ENCODE measurements around the gene TARM1.
A peak's percentile ranks its signal among the peaks of the same experiment; 100 is the strongest.
"Not testable (repeated sequence)": the region's sequence is repeated elsewhere in the genome, so short reads cannot be mapped to it uniquely, and the experiment has no call there.

The TARM1 gene

GRCh38 chr19:54099190-54099902 is 18.2 kb upstream of the TARM1 start:
- no peak for DNase-seq

GRCh38 chr19:54096617-54097106 is 15.5 kb upstream of the TARM1 start:
- DNase-seq, result peak in 1 of 2 donors; percentile 8

- DNase-seq, result peak; percentile 42 to 53
Observed at GRCh38 chr19:54095859-54096616, 14.9 kb upstream of the TARM1 start.

DNA sequence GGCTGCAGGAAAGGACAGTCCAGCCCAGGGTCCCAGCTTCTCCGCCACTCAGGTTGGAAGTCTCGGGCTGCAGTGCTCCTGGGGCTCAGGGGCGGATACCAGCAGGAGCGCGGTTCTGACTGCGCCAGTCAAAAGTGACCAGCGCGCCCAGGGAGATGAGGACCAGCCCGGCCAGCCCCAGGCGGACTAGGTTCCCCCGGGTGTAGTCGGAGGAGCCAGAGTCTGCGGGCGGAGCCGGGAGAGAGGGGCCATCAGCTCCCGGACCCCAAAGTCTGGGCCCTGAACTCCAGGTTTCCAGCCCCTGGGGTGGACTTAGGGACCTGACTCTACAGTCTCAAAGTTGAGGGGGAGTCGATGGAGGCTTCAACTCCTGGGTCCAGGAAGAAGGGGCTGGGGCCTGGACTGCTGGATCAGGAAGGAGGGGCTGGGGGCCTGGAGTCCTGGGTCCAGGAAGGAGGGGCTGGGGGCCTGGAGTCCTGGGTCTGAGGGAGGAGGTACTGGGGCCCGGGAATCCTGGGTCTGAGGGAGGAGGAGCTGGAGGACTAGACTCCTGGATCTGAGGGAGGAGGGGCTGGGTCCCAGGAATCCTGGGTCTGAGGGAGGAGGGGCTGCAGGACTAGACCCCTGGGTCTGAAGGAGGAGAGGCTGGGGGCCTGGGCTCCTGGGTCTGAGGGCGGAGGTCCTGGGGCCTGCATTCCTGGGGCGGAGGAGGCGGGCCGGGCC is 14.1 kb upstream of the TARM1 start:
- no peak for DNase-seq

- no peak for DNase-seq
Observed at GRCh38 chr19:54094426-54095000, 13.3 kb upstream of the TARM1 start.

GRCh38 chr19:54084410-54084809 is 3.2 kb upstream of the TARM1 start:
- DNase-seq, result no peak

DNA sequence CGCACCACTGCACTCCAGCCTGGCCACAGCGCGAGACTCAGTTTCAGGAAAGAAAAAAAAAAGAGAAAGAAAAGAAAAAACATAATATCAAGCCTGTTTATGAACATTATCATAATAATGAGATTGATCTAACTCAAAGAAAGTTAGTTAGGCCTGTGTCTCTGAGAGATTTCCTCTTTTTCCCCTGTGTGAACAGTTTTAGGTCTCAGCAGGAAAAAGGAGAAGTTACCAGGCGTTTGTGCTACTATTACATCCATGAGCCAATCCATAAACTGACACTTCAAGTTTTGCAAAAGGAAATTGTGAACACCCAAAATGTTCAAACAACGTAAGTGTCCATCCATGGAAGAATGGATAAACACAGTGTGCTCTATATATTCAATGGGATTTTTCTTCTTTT is 3.8 kb downstream of the TARM1 start:
- no peak for DNase-seq

- DNase-seq, result no peak
Observed at GRCh38 chr19:54074851-54075250, 6.3 kb downstream of the TARM1 start.

- no peak for DNase-seq
Observed at GRCh38 chr19:54073829-54074228, 7.3 kb downstream of the TARM1 start.

DNA sequence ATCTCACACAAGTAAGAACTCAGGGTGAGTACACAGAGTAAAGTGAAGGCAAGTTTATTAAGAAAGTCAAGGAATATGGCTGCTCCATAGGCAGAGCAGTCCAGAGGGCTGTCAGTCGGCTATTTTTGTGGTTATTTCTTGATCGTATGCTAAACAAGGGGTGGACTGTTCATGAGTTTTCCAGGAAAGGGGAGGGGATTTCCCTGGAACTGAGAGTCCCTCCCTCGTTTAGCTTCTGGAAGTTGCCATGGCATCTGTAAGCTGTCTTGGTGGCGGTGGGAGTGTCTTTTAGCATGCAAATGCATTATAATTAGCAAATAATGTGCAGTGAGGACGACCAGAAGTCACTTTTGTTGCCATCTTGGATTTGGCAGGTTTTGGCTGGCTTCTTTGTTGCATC is 11.7 kb downstream of the TARM1 start:
- no peak for DNase-seq

- no peak for DNase-seq
Observed at GRCh38 chr19:54063350-54064116, 17.6 kb downstream of the TARM1 start, which contains the start of gene VSTM1. Gene VSTM1, minus strand, starts transcription at chr19:54063897. Its CDS starts 120 bp downstream, at chr19:54063777.

- peak in 1 of 2 donors; percentile 46 for DNase-seq
Observed at GRCh38 chr19:54062643-54063042, 18.5 kb downstream of the TARM1 start.

DNA sequence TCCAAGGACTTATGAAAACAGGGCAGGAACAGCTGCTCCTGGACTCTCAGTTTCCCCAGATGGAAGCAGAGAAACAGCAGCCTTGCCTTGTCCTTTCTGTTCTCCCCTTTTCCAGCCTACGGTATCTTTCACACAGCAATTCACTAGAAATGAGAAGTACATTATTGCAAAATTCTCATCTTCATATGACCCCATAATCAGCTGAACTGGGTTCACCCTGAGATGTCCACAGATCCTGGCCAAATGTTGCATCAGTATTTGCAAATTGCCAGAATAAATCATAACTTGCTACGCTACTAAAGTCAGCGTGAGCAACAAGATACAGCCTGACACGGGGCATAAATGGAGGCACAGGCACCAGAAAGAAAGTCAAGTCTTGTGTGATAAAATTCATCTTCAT is 33.5 kb downstream of the TARM1 start:
- peak in 1 of 2 donors; percentile 26 for DNase-seq

DNA sequence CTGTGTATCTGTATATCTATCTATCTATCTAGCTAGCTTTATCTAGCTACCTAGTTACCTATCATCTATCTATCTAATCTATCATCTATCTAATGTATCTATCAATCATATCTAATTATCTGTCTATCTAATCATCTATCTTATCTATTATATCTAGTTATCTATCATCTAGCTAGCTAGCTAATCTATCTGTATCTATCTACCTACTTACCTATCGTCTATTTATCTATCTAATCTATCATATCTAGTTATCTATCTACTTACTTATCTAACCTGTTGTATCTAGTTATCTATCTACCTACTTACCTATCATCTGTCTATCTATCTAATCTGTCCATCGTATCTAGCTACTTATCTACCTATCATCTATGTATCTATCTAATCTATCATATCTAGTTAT is 35.4 kb downstream of the TARM1 start:
- no peak for DNase-seq

GRCh38 chr19:54042989-54043388 is 38.2 kb downstream of the TARM1 start:
- DNase-seq, result no peak

GRCh38 chr19:54041969-54042606 is 39.1 kb downstream of the TARM1 start:
- DNase-seq, result no peak

DNA sequence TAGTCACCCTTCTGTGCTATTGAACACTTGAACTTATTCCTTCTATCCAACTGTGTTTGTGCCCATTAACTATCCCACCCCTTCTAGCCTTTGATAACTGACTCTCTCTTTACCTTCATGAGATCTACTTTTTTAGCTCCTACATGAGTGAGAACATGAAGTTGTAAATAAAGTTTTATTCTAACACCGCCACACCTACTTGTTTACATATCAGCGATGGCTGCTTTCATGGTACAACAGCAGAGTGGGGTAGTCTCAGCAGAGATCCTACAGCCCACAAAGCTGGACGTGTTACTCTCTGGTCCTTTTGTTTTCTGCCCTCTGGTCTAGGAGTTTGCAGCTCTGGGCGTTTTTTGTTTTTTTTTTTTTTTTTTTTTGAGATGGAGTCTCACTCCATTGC is 41.2 kb downstream of the TARM1 start:
- no peak for DNase-seq

GRCh38 chr19:54036542-54036941 is 44.6 kb downstream of the TARM1 start:
- DNase-seq, result not testable (repeated sequence)

DNA sequence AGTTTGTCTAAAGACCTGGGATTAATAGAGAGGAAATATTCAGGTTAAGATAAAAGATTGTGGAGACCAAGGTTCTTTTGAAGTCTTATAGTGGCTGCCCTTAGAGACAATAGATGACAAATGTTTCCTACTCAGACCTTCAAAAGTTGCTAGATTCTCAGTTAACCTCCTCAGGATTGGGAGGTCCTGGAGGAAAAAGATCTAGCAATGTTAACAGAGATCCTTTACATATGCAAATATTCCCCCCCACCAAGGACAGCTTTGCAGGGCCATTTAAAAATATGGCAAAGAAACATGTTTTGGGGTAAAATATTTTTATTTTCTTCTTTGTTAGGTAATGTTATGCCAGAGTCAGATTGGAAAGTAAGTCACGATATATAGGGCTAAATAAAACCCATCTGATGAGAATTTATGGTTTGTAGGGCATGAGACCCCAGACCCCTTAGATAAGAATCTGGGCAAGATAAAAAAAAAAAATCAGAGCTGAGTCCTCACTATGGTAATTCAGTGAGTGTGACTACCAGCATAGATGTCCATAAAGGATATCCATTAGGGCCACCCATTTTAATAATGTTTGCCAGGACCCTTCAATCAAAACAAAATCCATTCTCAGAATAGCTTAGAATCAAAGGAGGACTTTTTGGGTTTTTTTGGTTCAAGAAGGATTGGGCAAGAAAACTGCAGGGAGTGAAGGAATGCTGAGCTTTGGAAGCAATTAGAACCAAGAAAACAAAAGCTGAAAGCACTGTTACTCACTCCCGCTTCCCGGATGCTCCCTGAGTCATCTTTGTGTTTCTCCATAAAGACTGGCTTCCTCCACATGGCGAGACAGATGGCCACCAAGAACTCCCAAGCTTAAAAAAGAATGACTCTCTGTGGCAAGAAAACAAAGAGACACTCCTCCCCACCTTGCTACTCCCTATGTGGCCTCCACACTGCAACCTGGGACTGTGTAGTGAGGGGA is 45.7 kb downstream of the TARM1 start:
- no peak for DNase-seq

- DNase-seq, result no peak
Observed at GRCh38 chr19:54030895-54031586, 50.1 kb downstream of the TARM1 start.
